Astrocyte of the cerebellum (primary cell): ENCODE data around the gene PLXDC2.

Experiments
- DNase-seq: peaks from one replicate; pipeline ENCODE4 v3.0.0-alpha.2; 2011; ENCODE audit warnings: low read depth
- H3K4me3 ChIP-seq: 2 replicates; pipeline ENCODE4 v1.5.1; 2011; ENCODE audit warnings: mild to moderate bottlenecking, low read depth, low read length, moderate library complexity
- CTCF ChIP-seq: IDR thresholded peaks from 2 replicates; pipeline ENCODE4 v1.5.1; 2012; ENCODE audit warnings: low read length, low read depth, moderate library complexity, mild to moderate bottlenecking; ENCODE audit errors: missing control alignments
- in situ Hi-C: cut with HindIII; loops from 2 replicates; pipeline ENCODE4 v1.10.0; 2017; ENCODE audit warnings: low sequenced_read_pairs

The PLXDC2 gene

GRCh38 chr10:19812976-19813375, 3.3 kb upstream of the PLXDC2 start:
- no peak for TF ChIP-seq CTCF
- DNase-seq = no peak
- H3K4me3 ChIP-seq = no peak overlapping the region
- in situ Hi-C loops = no loop called here

GRCh38 chr10:19815036-19815730, 1.0 kb upstream of the PLXDC2 start:
- H3K4me3 ChIP-seq = peak overlapping the region; percentile 72
- no peak for TF ChIP-seq CTCF
- in situ Hi-C loops = no loop called here
- DNase-seq = no peak

- no peak for TF ChIP-seq CTCF
- peak; percentile 37 for DNase-seq
- in situ Hi-C loops = no loop called here
- peak overlapping the region; percentile 72 for H3K4me3 ChIP-seq
Measured at GRCh38 chr10:19815731-19816410, 361 bp upstream of the PLXDC2 start.

GRCh38 chr10:19817231-19817933, 1.1 kb downstream of the PLXDC2 start:
- in situ Hi-C loops = no loop called here
- DNase-seq = no peak
- peak; percentile 29 for TF ChIP-seq CTCF
- peak overlapping the region; percentile 72 for H3K4me3 ChIP-seq

- in situ Hi-C loops = no loop called here
- no peak for TF ChIP-seq CTCF
- peak overlapping the region; percentile 72 for H3K4me3 ChIP-seq
- no peak for DNase-seq
Measured at GRCh38 chr10:19818876-19819275, 2.6 kb downstream of the PLXDC2 start.

- peak; percentile 34 for DNase-seq
- TF ChIP-seq CTCF = peak; percentile 58
- no peak overlapping the region for H3K4me3 ChIP-seq
- in situ Hi-C loops = no loop called here
Measured at GRCh38 chr10:19819419-19820033, 3.3 kb downstream of the PLXDC2 start.
